ENCODE results near the gene KIF26A.
"Not testable (repeated sequence)": the region's sequence is repeated elsewhere in the genome, so short reads cannot be mapped to it uniquely, and the experiment has no call there.

KIF26A gene

GRCh38 chr14:104145826-104146601 is 7.6 kb downstream of the KIF26A start:
- no peak for DNase-seq

- no peak for DNase-seq
These were observed 8.4 kb downstream of the KIF26A start for GRCh38 chr14:104146651-104147345.

- DNase-seq, result no peak
These were observed 9.1 kb downstream of the KIF26A start for GRCh38 chr14:104147346-104148125.

GRCh38 chr14:104148433-104149277 is 10.3 kb downstream of the KIF26A start:
- DNase-seq, result no peak

GRCh38 chr14:104149278-104149595 is 10.8 kb downstream of the KIF26A start:
- DNase-seq, result no peak

- DNase-seq, result no peak
These were observed 11.3 kb downstream of the KIF26A start for GRCh38 chr14:104149617-104150135.

GRCh38 chr14:104150136-104151025 is 12.0 kb downstream of the KIF26A start:
- no peak for DNase-seq

- DNase-seq, result no peak
These were observed 12.6 kb downstream of the KIF26A start for GRCh38 chr14:104151026-104151381.

- no peak for DNase-seq
These were observed 13.3 kb downstream of the KIF26A start for GRCh38 chr14:104151566-104152245.

- DNase-seq, result no peak
These were observed 13.8 kb downstream of the KIF26A start for GRCh38 chr14:104152246-104152575.

- no peak for DNase-seq
These were observed 14.5 kb downstream of the KIF26A start for GRCh38 chr14:104152686-104153393.

- DNase-seq, result not testable (repeated sequence)
These were observed 15.0 kb downstream of the KIF26A start for GRCh38 chr14:104153394-104153755.

- DNase-seq, result no peak
These were observed 15.9 kb downstream of the KIF26A start for GRCh38 chr14:104154246-104154645.

GRCh38 chr14:104155513-104155912 is 17.1 kb downstream of the KIF26A start:
- DNase-seq, result no peak

GRCh38 chr14:104156142-104156541 is 17.8 kb downstream of the KIF26A start:
- no peak for DNase-seq

- DNase-seq, result no peak
These were observed 18.9 kb downstream of the KIF26A start for GRCh38 chr14:104157016-104157928.

- no peak for DNase-seq
These were observed 20.7 kb downstream of the KIF26A start for GRCh38 chr14:104158827-104159798.

GRCh38 chr14:104159990-104160389 is 21.6 kb downstream of the KIF26A start:
- DNase-seq, result no peak
